Measurements from ENCODE around the gene ZSCAN18.

Gene ZSCAN18

GRCh38 chr19:58096884-58097283 lies 1.1 kb downstream of the ZSCAN18 start:
- Histone ChIP-seq H3K27me3 (replicated peaks; ENCODE audit: insufficient read depth, low read length) (no peaks in the 10 kb centered on the region), H3K4me1 (ENCODE audit: low read length) (no peaks in the 10 kb centered on the region), H3K9me2 (replicated peaks; ENCODE audit: insufficient read depth, low read length) (no peaks in the 10 kb centered on the region), H3K36me3 (replicated peaks; ENCODE audit: insufficient read depth, low read length) (no peaks in the 10 kb centered on the region), H4K20me1 (ENCODE audit: insufficient read depth, low read length) (no peaks in the 10 kb centered on the region), H2AFZ (ENCODE audit: low read length) (no peak overlapping the region), H3K79me2 (ENCODE audit: low read length) (no peaks in the 10 kb centered on the region), H3K4me2 (ENCODE audit: low read depth, low read length) (no peak overlapping the region), H3K9me3 (replicated peaks; ENCODE audit: insufficient read depth, low read length) (no peaks in the 10 kb centered on the region), H3K4me3 (ENCODE audit: low read length) (no peak overlapping the region), H3K27ac (ENCODE audit: low read length) (no peak overlapping the region), H3F3A (ENCODE audit: insufficient read depth, low read length) (no peaks in the 10 kb centered on the region), H3K9ac (ENCODE audit: low read length) (no peak overlapping the region)
- no peak for DNase-seq
- TF ChIP-seq EZH2phosphoT487 (IDR thresholded peaks at IDR 0.05; ENCODE audit: low read length), result no peak
- TF ChIP-seq CTCF (IDR thresholded peaks at IDR 0.05; ENCODE audit: low read length), result no peak
- TF ChIP-seq EZH2 (optimal IDR thresholded peaks at IDR 0.05; ENCODE audit: low read depth, low read length), result no peak

GRCh38 chr19:58095328-58095727 lies 2.7 kb downstream of the ZSCAN18 start:
- Histone ChIP-seq H3K4me3 (ENCODE audit: low read length) (no peak overlapping the region), H3K27ac (ENCODE audit: low read length) (no peak overlapping the region), H3K36me3 (replicated peaks; ENCODE audit: insufficient read depth, low read length) (no peaks in the 10 kb centered on the region), H3K79me2 (ENCODE audit: low read length) (no peaks in the 10 kb centered on the region), H3K9me3 (replicated peaks; ENCODE audit: insufficient read depth, low read length) (no peaks in the 10 kb centered on the region), H3K9me2 (replicated peaks; ENCODE audit: insufficient read depth, low read length) (no peaks in the 10 kb centered on the region), H3K27me3 (replicated peaks; ENCODE audit: insufficient read depth, low read length) (no peaks in the 10 kb centered on the region), H3F3A (ENCODE audit: insufficient read depth, low read length) (no peaks in the 10 kb centered on the region), H3K4me2 (ENCODE audit: low read depth, low read length) (no peak overlapping the region), H2AFZ (ENCODE audit: low read length) (no peak overlapping the region), H4K20me1 (ENCODE audit: insufficient read depth, low read length) (no peaks in the 10 kb centered on the region), H3K9ac (ENCODE audit: low read length) (no peak overlapping the region), H3K4me1 (ENCODE audit: low read length) (no peaks in the 10 kb centered on the region)
- no peak for DNase-seq
- no peak for TF ChIP-seq EZH2phosphoT487 (IDR thresholded peaks at IDR 0.05; ENCODE audit: low read length)
- no peak for TF ChIP-seq CTCF (IDR thresholded peaks at IDR 0.05; ENCODE audit: low read length)
- no peak for TF ChIP-seq EZH2 (optimal IDR thresholded peaks at IDR 0.05; ENCODE audit: low read depth, low read length)

GRCh38 chr19:58093071-58093470 lies 5.0 kb downstream of the ZSCAN18 start:
- Histone ChIP-seq H3K9ac (ENCODE audit: low read length) (no peak overlapping the region), H3K27ac (ENCODE audit: low read length) (no peak overlapping the region), H4K20me1 (ENCODE audit: insufficient read depth, low read length) (no peaks in the 10 kb centered on the region), H3K27me3 (replicated peaks; ENCODE audit: insufficient read depth, low read length) (no peaks in the 10 kb centered on the region), H3K9me3 (replicated peaks; ENCODE audit: insufficient read depth, low read length) (no peaks in the 10 kb centered on the region), H3K36me3 (replicated peaks; ENCODE audit: insufficient read depth, low read length) (no peaks in the 10 kb centered on the region), H3F3A (ENCODE audit: insufficient read depth, low read length) (no peaks in the 10 kb centered on the region), H3K79me2 (ENCODE audit: low read length) (no peaks in the 10 kb centered on the region), H3K4me1 (ENCODE audit: low read length) (no peaks in the 10 kb centered on the region), H3K9me2 (replicated peaks; ENCODE audit: insufficient read depth, low read length) (no peaks in the 10 kb centered on the region), H3K4me3 (ENCODE audit: low read length) (no peak overlapping the region), H3K4me2 (ENCODE audit: low read depth, low read length) (no peak overlapping the region), H2AFZ (ENCODE audit: low read length) (no peak overlapping the region)
- TF ChIP-seq EZH2 (optimal IDR thresholded peaks at IDR 0.05; ENCODE audit: low read depth, low read length), result no peak
- no peak for TF ChIP-seq CTCF (IDR thresholded peaks at IDR 0.05; ENCODE audit: low read length)
- TF ChIP-seq EZH2phosphoT487 (IDR thresholded peaks at IDR 0.05; ENCODE audit: low read length), result no peak
- no peak for DNase-seq

Measured in MM.1S (cell line).